LNCaP clone FGC (cell line): Measurements from ENCODE around the gene CCDC124.

Experiments
- DNase-seq: peaks from one replicate; pipeline ENCODE4 v3.0.0-alpha.2; 2011; ENCODE audit warnings: low read depth
- H3K4me3 ChIP-seq: 2 replicates; pipeline ENCODE4 v1.5.1; 2011; ENCODE audit warnings: mild to moderate bottlenecking, low read depth, low read length, control low read depth
- CTCF ChIP-seq: IDR thresholded peaks from 2 replicates; pipeline ENCODE4 v1.5.1; 2012; ENCODE audit warnings: mild to moderate bottlenecking; ENCODE audit not compliant: control insufficient read depth, insufficient read depth; ENCODE audit errors: extremely low read depth

CCDC124 gene

GRCh38 chr19:17957885-17958284, 25.1 kb downstream of the CCDC124 start:
- no peak overlapping the region for H3K4me3 ChIP-seq
- DNase-seq, result no peak
- TF ChIP-seq CTCF, result no peak

- H3K4me3 ChIP-seq, result no peak overlapping the region
- no peak for DNase-seq
- TF ChIP-seq CTCF, result no peak
Observed at GRCh38 chr19:17963936-17964691, 31.3 kb downstream of the CCDC124 start.

GRCh38 chr19:17965370-17966128, 32.7 kb downstream of the CCDC124 start:
- TF ChIP-seq CTCF, result no peak
- no peak for DNase-seq

GRCh38 chr19:17966129-17966483, 33.3 kb downstream of the CCDC124 start:
- TF ChIP-seq CTCF, result no peak
- H3K4me3 ChIP-seq, result no peak overlapping the region

More at GRCh38 chr19:17965370-17966128, 32.7 kb downstream of the CCDC124 start:
- H3K4me3 ChIP-seq, result no peak overlapping the region

GRCh38 chr19:17966550-17967256, 33.9 kb downstream of the CCDC124 start, which contains the start of gene KCNN1:
TSS of gene KCNN1 (plus strand) at chr19:17967107. CDS start at chr19:17973889, 6,782 bp downstream.
- TF ChIP-seq CTCF, result no peak
- no peak for DNase-seq
- H3K4me3 ChIP-seq, result no peak within 1 kb of the TSS

More at GRCh38 chr19:17966129-17966483, 33.3 kb downstream of the CCDC124 start:
- DNase-seq, result no peak

GRCh38 chr19:17967257-17968051, 34.6 kb downstream of the CCDC124 start:
- TF ChIP-seq CTCF, result no peak
- DNase-seq, result no peak
- H3K4me3 ChIP-seq, result no peak overlapping the region
